IMR-90 (cell line): ENCODE data around the gene RNASEH2B. TPM values are rescaled to one million over a fixed set of nuclear protein-coding genes. Genes with fewer than 3 reads are reported as not detected.

Source experiments
- ATAC-seq: fragments of 200-7000 bp; cut with Tn5 transposase; 2 replicates; pipeline ENCODE4 v1.9.1; 2020; ENCODE audit warnings: low read depth, mild to moderate bottlenecking, moderate library complexity
- Bru-seq: library from RNA; stranded (reverse); fragments of 400-500 nt; gene quantifications from one replicate; lab custom pipeline; 2021; lab: Mats Ljungman, UMichigan
- BruChase-seq, 2 experiments: library from RNA; stranded (reverse); fragments of 400-500 nt; gene quantifications; one replicate each; lab custom pipeline; 2021; lab: Mats Ljungman, UMichigan
- BruUV-seq: library from RNA; stranded (reverse); fragments of 400-500 nt; replicated peaks from 2 replicates; lab custom pipeline; 2021; lab: Mats Ljungman, UMichigan
- CTCF ChIA-PET: fragments of 300-600 bp; formaldehyde crosslinking; extraction: SDS; loops from one replicate; lab custom pipeline; 2021; ENCODE audit warnings: antibody characterized with exemption; lab: Yijun Ruan, JAX
- POLR2A ChIA-PET: fragments of 300-600 bp; sonication (Branson Sonifier 250); formaldehyde crosslinking; loops from one replicate; lab custom pipeline; 2022; ENCODE audit warnings: antibody characterized with exemption; ENCODE audit not compliant: unreplicated experiment; lab: Charles Lee
- DNase-seq: peaks from one replicate; pipeline ENCODE4 v3.0.0; 2013
- H2AFZ ChIP-seq: replicated peaks from 2 replicates; pipeline ENCODE3; 2013; ENCODE audit warnings: low read length, mild to moderate bottlenecking; ENCODE audit not compliant: poor library complexity
- H2AK5ac ChIP-seq: 2 replicates; pipeline ENCODE4 v1.6.1; 2013; ENCODE audit warnings: low read depth, low read length, inconsistent platforms
- H2AK9ac ChIP-seq: replicated peaks from 2 replicates; pipeline ENCODE3; 2013; ENCODE audit warnings: mild to moderate bottlenecking, low read depth, low read length, moderate library complexity; ENCODE audit not compliant: poor library complexity
- H2BK120ac ChIP-seq: 2 replicates; pipeline ENCODE4 v1.6.1; 2013; ENCODE audit warnings: low read depth, low read length, inconsistent platforms
- H2BK15ac ChIP-seq: 3 replicates; pipeline ENCODE4 v1.6.1; 2013; ENCODE audit warnings: low read depth, low read length, inconsistent platforms
- H2BK20ac ChIP-seq: 2 replicates; pipeline ENCODE4 v1.6.1; 2013; ENCODE audit warnings: low read depth, mild to moderate bottlenecking, inconsistent platforms, low read length, moderate library complexity
- H2BK5ac ChIP-seq: 2 replicates; pipeline ENCODE4 v1.6.1; 2013; ENCODE audit warnings: mild to moderate bottlenecking, low read depth, low read length, inconsistent platforms; ENCODE audit not compliant: poor library complexity, severe bottlenecking
- H3K14ac ChIP-seq: replicated peaks from 2 replicates; pipeline ENCODE4 v1.6.1; 2013; ENCODE audit warnings: low read depth, low read length, inconsistent platforms
- H3K18ac ChIP-seq: 2 replicates; pipeline ENCODE4 v1.6.1; 2013; ENCODE audit warnings: low read depth, low read length, control low read depth
- H3K23ac ChIP-seq: 2 replicates; pipeline ENCODE4 v1.6.1; 2013; ENCODE audit warnings: low read depth, low read length, inconsistent platforms
- H3K27ac ChIP-seq: 2 replicates; pipeline ENCODE4 v1.5.1; 2013; ENCODE audit warnings: mild to moderate bottlenecking, control low read depth, low read length; ENCODE audit not compliant: insufficient read depth
- H3K27me3 ChIP-seq: 2 replicates; pipeline ENCODE4 v1.6.1; 2013; ENCODE audit warnings: low read length; ENCODE audit not compliant: control insufficient read depth, insufficient read depth
- H3K36me3 ChIP-seq: 2 replicates; pipeline ENCODE4 v1.6.1; 2013; ENCODE audit warnings: low read length, mixed read lengths; ENCODE audit not compliant: control insufficient read depth, insufficient read depth
- H3K4ac ChIP-seq: 2 replicates; pipeline ENCODE4 v1.6.1; 2013; ENCODE audit warnings: low read depth, low read length, inconsistent platforms
- H3K4me1 ChIP-seq: 2 replicates; pipeline ENCODE4 v1.6.1; 2013; ENCODE audit warnings: low read length, mixed read lengths; ENCODE audit not compliant: control insufficient read depth, insufficient read depth
- H3K4me2 ChIP-seq: 2 replicates; pipeline ENCODE4 v1.6.1; 2013; ENCODE audit warnings: low read depth, mild to moderate bottlenecking, control low read depth, low read length, moderate library complexity
- H3K4me3 ChIP-seq: 2 replicates; pipeline ENCODE4 v1.5.1; 2013; ENCODE audit warnings: low read depth, mild to moderate bottlenecking, control low read depth, low read length, moderate library complexity; ENCODE audit not compliant: insufficient read depth
- H3K56ac ChIP-seq: 2 replicates; pipeline ENCODE4 v1.6.1; 2013; ENCODE audit warnings: low read length, inconsistent platforms; ENCODE audit not compliant: insufficient read depth; ENCODE audit errors: extremely low read depth
- H3K79me1 ChIP-seq, 2 experiments: 2 replicates each; pipeline ENCODE4 v1.6.1; 2013; ENCODE audit warnings: low read length in 2 of 2, inconsistent platforms in 1 of 2, low read depth in 1 of 2
- H3K9ac ChIP-seq: 2 replicates; pipeline ENCODE4 v1.6.1; 2013; ENCODE audit warnings: low read depth, low read length, control low read depth
- H3K9me1 ChIP-seq: 2 replicates; pipeline ENCODE4 v1.6.1; 2013; ENCODE audit warnings: low read length, inconsistent platforms; ENCODE audit not compliant: insufficient read depth
- H3K9me3 ChIP-seq: 2 replicates; pipeline ENCODE4 v1.6.1; 2013; ENCODE audit warnings: low read length; ENCODE audit not compliant: control insufficient read depth, insufficient read depth
- H4K20me1 ChIP-seq: 2 replicates; pipeline ENCODE4 v1.6.1; 2013; ENCODE audit warnings: low read length, inconsistent platforms; ENCODE audit not compliant: insufficient read depth
- H4K5ac ChIP-seq: 2 replicates; pipeline ENCODE4 v1.6.1; 2013; ENCODE audit warnings: mild to moderate bottlenecking, low read depth, low read length, control low read depth
- H4K8ac ChIP-seq, 2 experiments: 2 replicates each; pipeline ENCODE4 v1.6.1; 2013; ENCODE audit warnings: low read depth in 2 of 2, low read length in 2 of 2, control low read depth in 1 of 2, inconsistent platforms in 1 of 2
- H4K91ac ChIP-seq: 2 replicates; pipeline ENCODE4 v1.6.1; 2013; ENCODE audit warnings: low read depth, low read length, inconsistent platforms; ENCODE audit not compliant: insufficient read depth
- CEBPB ChIP-seq: IDR thresholded peaks from 2 replicates; pipeline ENCODE4 v1.6.1; 2012; ENCODE audit warnings: low read depth, low read length, improper control_type of control experiment
- ELK1 ChIP-seq: fragments of 150-350 bp; IDR thresholded peaks from 2 replicates; pipeline ENCODE4 v1.6.1; 2016; ENCODE audit warnings: low read depth, mild to moderate bottlenecking, low read length, moderate library complexity, borderline replicate concordance
- MAZ ChIP-seq: IDR thresholded peaks from 2 replicates; pipeline ENCODE4 v1.6.1; 2012; ENCODE audit warnings: low read depth, mild to moderate bottlenecking, low read length, improper control_type of control experiment, moderate library complexity, borderline replicate concordance
- MXI1 ChIP-seq: IDR thresholded peaks from 2 replicates; pipeline ENCODE4 v1.6.1; 2012; ENCODE audit warnings: low read depth, mild to moderate bottlenecking, low read length, moderate library complexity, borderline replicate concordance
- POLR2A ChIP-seq: IDR thresholded peaks from 2 replicates; pipeline ENCODE4 v1.6.1; 2012; ENCODE audit warnings: mild to moderate bottlenecking, low read depth, low read length
- RAD21 ChIP-seq: IDR thresholded peaks from 2 replicates; pipeline ENCODE4 v1.6.1; 2012; ENCODE audit warnings: low read length, improper control_type of control experiment
- RFX5 ChIP-seq: IDR thresholded peaks from 2 replicates; pipeline ENCODE4 v1.8.0; 2012; ENCODE audit warnings: low read depth, mild to moderate bottlenecking, low read length, moderate library complexity
- USF2 ChIP-seq: fragments of 150-350 bp; IDR thresholded peaks from 2 replicates; pipeline ENCODE4 v1.6.1; 2017; ENCODE audit warnings: mild to moderate bottlenecking, antibody characterized with exemption, low read length, low read depth
- WGBS, 2 experiments: methylation state at CpG; one replicate each; pipeline versions ENCODE4 v1.1.5 to v1.1.7; 2013; ENCODE audit warnings: missing lambda C conversion rate in 2 of 2; ENCODE audit not compliant: insufficient read length in 1 of 2; ENCODE audit errors: extremely low coverage in 2 of 2; 5-methylcytosine and 5-hydroxymethylcytosine counted together
- dilution Hi-C: fragments of 300-500 bp; cut with HindIII; formaldehyde crosslinking; loops from one replicate; pipeline ENCODE4 v1.14.3; 2018; ENCODE audit warnings: low sequenced_read_pairs; ENCODE audit not compliant: unreplicated experiment
- in situ Hi-C: fragments of 300-500 bp; cut with MboI; formaldehyde crosslinking; loops from 3 replicates; pipeline ENCODE4 v1.14.3; 2019; ENCODE audit warnings: low sequenced_read_pairs, inconsistent platforms, mixed read lengths
- intact Hi-C: fragments of 100-400 bp; cut with micrococcal nuclease; formaldehyde crosslinking; loops from 2 replicates; pipeline ENCODE4 v1.10.0; 2022
- long read RNA-seq: library from polyadenylated mRNA; unstranded; transcript quantifications from one replicate; pipeline ENCODE4 v2.0.0, GENCODE V29; 2021; ENCODE audit not compliant: unreplicated experiment
- polyA plus RNA-seq, 3 experiments: library from polyadenylated mRNA; depleted of rRNA; stranded (reverse); fragments of >200 nt; gene quantifications; 2 replicates each; pipeline ENCODE4 v1.2.3, GENCODE V29; 2012; ENCODE audit warnings: low replicate concordance in 1 of 3
- total RNA-seq: library from RNA; depleted of rRNA; stranded (reverse); fragments of >200 nt; gene quantifications from 2 replicates; pipeline ENCODE4 v1.2.3, GENCODE V29; 2012; rRNA removed

Gene RNASEH2B, protein sequence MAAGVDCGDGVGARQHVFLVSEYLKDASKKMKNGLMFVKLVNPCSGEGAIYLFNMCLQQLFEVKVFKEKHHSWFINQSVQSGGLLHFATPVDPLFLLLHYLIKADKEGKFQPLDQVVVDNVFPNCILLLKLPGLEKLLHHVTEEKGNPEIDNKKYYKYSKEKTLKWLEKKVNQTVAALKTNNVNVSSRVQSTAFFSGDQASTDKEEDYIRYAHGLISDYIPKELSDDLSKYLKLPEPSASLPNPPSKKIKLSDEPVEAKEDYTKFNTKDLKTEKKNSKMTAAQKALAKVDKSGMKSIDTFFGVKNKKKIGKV
- 14.2 and 21.9 TPM in 2 replicates for total RNA-seq
- 8.2 and 11.2 TPM in 2 replicates for polyA plus RNA-seq (2012; rRNA removed)
- 2.2 and 2.8 TPM in 2 replicates for polyA plus RNA-seq (2012; cell fraction: cytosol; rRNA removed)
- 2.0 and 8.7 TPM in 2 replicates for polyA plus RNA-seq (2012; cell fraction: nucleus; rRNA removed; ENCODE audit: low replicate concordance)
- percentile 58 among the genes with signal in this experiment for Bru-seq, nascent RNA
- percentile 48 among the genes with signal in this experiment for BruChase-seq, experiment 1, labeled RNA remaining after a 6-hour chase
- BruChase-seq, experiment 2, labeled RNA remaining after a 2-hour chase: percentile 55 among the genes with signal in this experiment
- long read RNA-seq, full-length matches to known transcripts: 12 of 17 reads
- long read RNA-seq, partial matches to known transcripts: 1 of 17 reads
- long read RNA-seq, other reads (novel, unspliced or antisense): 4 of 17 reads

- H2BK20ac ChIP-seq: peak within 1 kb of the TSS; percentile 9; the same call in 1 of the 2 replicates
- POLR2A ChIA-PET: no interaction called here
- no peaks in the 10 kb centered on the region for H3K36me3 ChIP-seq
- no peaks in the 10 kb centered on the region for H3K9me3 ChIP-seq
- DNase-seq: peak; percentile 40
- H3K4me3 ChIP-seq: peak within 1 kb of the TSS; percentile 87
- peak within 1 kb of the TSS; percentile 79 for H4K91ac ChIP-seq
- no TSS peak for BruUV-seq
- peak within 1 kb of the TSS; percentile 82 for H2BK120ac ChIP-seq
- H2BK15ac ChIP-seq: peak within 1 kb of the TSS; percentile 47; the same call in 2 of the 3 replicates
- H3K79me1 ChIP-seq: peaks cover 14 to 28% of the 10 kb centered on the region in 2 experiments; a peak in 3 of 4 replicates
- peak within 1 kb of the TSS; percentile 55; the same call in 1 of the 2 replicates for H3K18ac ChIP-seq
- H2AK9ac ChIP-seq: peak within 1 kb of the TSS; percentile 90
- H3K9me1 ChIP-seq: no peaks in the 10 kb centered on the region; the same call in 1 of the 2 replicates
- intact Hi-C loops (loop anchor here (5.0 to 10.0 kb wide), 7 partner anchors 373 to 1238 kb away; partner anchors contain the start of genes SPRYD7 and TRIM13), in situ Hi-C loops (loop anchor here (10.0 to 25.0 kb wide), 4 partner anchors 55 to 1248 kb away; partner anchors contain the start of gene TRIM13), dilution Hi-C loops (no loop called here)
- H3K9ac ChIP-seq: peak within 1 kb of the TSS; percentile 53
- H3K23ac ChIP-seq: peak within 1 kb of the TSS; percentile 92
- TF ChIP-seq RAD21 (no peak), USF2 (peak; percentile 76), CEBPB (no peak), MAZ (no peak), POLR2A (peak; percentile 78), RFX5 (no peak), ELK1 (no peak), MXI1 (peak; percentile 59)
- peak within 1 kb of the TSS; percentile 30 for H2BK5ac ChIP-seq
- peak within 1 kb of the TSS; percentile 89 for H3K14ac ChIP-seq
- CTCF ChIA-PET: interaction anchor here (0.6 to 1.4 kb wide), 2 partner anchors 9 to 854 kb away, joined by 3 read pairs; no protein-coding TSS in a partner anchor
- H2AFZ ChIP-seq: peak within 1 kb of the TSS; percentile 98
- peak within 1 kb of the TSS; percentile 78 for H2AK5ac ChIP-seq
- peak within 1 kb of the TSS; percentile 83 for H4K5ac ChIP-seq
- 0 out of 2 replicates have a peak, but pooled peaks cover 2% of the 10 kb centered on the region for H3K27me3 ChIP-seq
- peak within 1 kb of the TSS; percentile 70 for H3K56ac ChIP-seq
- peak within 1 kb of the TSS; percentile 91 for H3K4me2 ChIP-seq
- H4K8ac ChIP-seq: peak within 1 kb of the TSS; percentile 89 to 98
- peak within 1 kb of the TSS; percentile 90 for H3K4ac ChIP-seq
- ATAC-seq: peak; percentile 84
- H4K20me1 ChIP-seq: no peaks in the 10 kb centered on the region; the same call in 1 of the 2 replicates
- peak within 1 kb of the TSS; percentile 44 for H3K27ac ChIP-seq
- 0% methylated on average over 77 of the region's 107 CpGs; no CpG with 5 or more reads in 1 of the 2 experiments for WGBS, 2 experiments
- H3K4me1 ChIP-seq: peaks cover 10% of the 10 kb centered on the region
Measured at GRCh38 chr13:50909605-50910484, at the start of gene RNASEH2B. Gene RNASEH2B, plus strand, starts transcription at chr13:50909791. Its CDS starts 286 bp downstream, at chr13:50910077.
